Measurements from ENCODE around the gene CDKL5. TPM values are rescaled to one million over a fixed set of nuclear protein-coding genes. Genes with fewer than 3 reads are reported as not detected.
"Not testable (repeated sequence)": the region's sequence is repeated elsewhere in the genome, so short reads cannot be mapped to it uniquely, and the experiment has no call there.

CDKL5 gene
- total RNA-seq, 6 experiments from 2014 or later, result 5.6 to 5.9 (median 5.8) TPM

GRCh38 chrX:18582910-18583493, 157.6 kb downstream of the CDKL5 start:
- TF ChIP-seq CTCF (IDR thresholded peaks at IDR 0.05), result no peak
- Mint-ChIP-seq H3K27me3 (ENCODE audit: insufficient read depth) (no peaks in the 10 kb centered on the region), H3K4me3 (no peak overlapping the region), H3K9me3 (no peaks in the 10 kb centered on the region), H3K4me1 (ENCODE audit: low read depth) (peaks cover 8% of the 10 kb centered on the region), H3K36me3 (ENCODE audit: low read depth) (no peaks in the 10 kb centered on the region), H3K27ac (peak overlapping the region; percentile 3; the same call in 1 of the 2 replicates)
- DNase-seq, result no peak

- not testable (repeated sequence) for H3K36me3 Mint-ChIP-seq (ENCODE audit: low read depth); H3K27me3 Mint-ChIP-seq (ENCODE audit: insufficient read depth); H3K27ac Mint-ChIP-seq; H3K4me1 Mint-ChIP-seq (ENCODE audit: low read depth); DNase-seq; H3K9me3 Mint-ChIP-seq; H3K4me3 Mint-ChIP-seq
These were observed 163.9 kb downstream of the CDKL5 start for GRCh38 chrX:18589292-18589691.

GRCh38 chrX:18591834-18592233, 166.4 kb downstream of the CDKL5 start:
- Mint-ChIP-seq H3K4me1 (ENCODE audit: low read depth) (no peaks in the 10 kb centered on the region), H3K27me3 (ENCODE audit: insufficient read depth) (no peaks in the 10 kb centered on the region), H3K9me3 (no peaks in the 10 kb centered on the region), H3K4me3 (no peak overlapping the region), H3K36me3 (ENCODE audit: low read depth) (no peaks in the 10 kb centered on the region; the same call in 1 of the 2 replicates), H3K27ac (no peak overlapping the region)
- DNase-seq, result no peak
- TF ChIP-seq CTCF (IDR thresholded peaks at IDR 0.05), result no peak

GRCh38 chrX:18594079-18594478, 168.7 kb downstream of the CDKL5 start:
- Mint-ChIP-seq H3K27me3 (ENCODE audit: insufficient read depth) (no peaks in the 10 kb centered on the region), H3K4me1 (ENCODE audit: low read depth) (no peaks in the 10 kb centered on the region), H3K27ac (no peak overlapping the region), H3K4me3 (no peak overlapping the region), H3K36me3 (ENCODE audit: low read depth) (peaks cover 4% of the 10 kb centered on the region; the same call in 1 of the 2 replicates), H3K9me3 (no peaks in the 10 kb centered on the region)
- DNase-seq, result no peak
- no peak for TF ChIP-seq CTCF (IDR thresholded peaks at IDR 0.05)

- Mint-ChIP-seq H3K36me3 (ENCODE audit: low read depth) (peaks cover 4% of the 10 kb centered on the region; the same call in 1 of the 2 replicates), H3K27me3 (ENCODE audit: insufficient read depth) (no peaks in the 10 kb centered on the region), H3K27ac (no peak overlapping the region), H3K4me3 (no peak overlapping the region), H3K4me1 (ENCODE audit: low read depth) (no peaks in the 10 kb centered on the region), H3K9me3 (no peaks in the 10 kb centered on the region)
- no peak for TF ChIP-seq CTCF (IDR thresholded peaks at IDR 0.05)
- DNase-seq, result no peak
These were observed 170.7 kb downstream of the CDKL5 start for GRCh38 chrX:18596096-18596495.

GRCh38 chrX:18598413-18598812, 173.0 kb downstream of the CDKL5 start:
- Mint-ChIP-seq H3K27ac (no peak overlapping the region), H3K27me3 (ENCODE audit: insufficient read depth) (no peaks in the 10 kb centered on the region), H3K4me1 (ENCODE audit: low read depth) (no peaks in the 10 kb centered on the region)

More at GRCh38 chrX:18598413-18598812, 173.0 kb downstream of the CDKL5 start:
- Mint-ChIP-seq H3K4me3 (no peak overlapping the region), H3K9me3 (no peaks in the 10 kb centered on the region), H3K36me3 (ENCODE audit: low read depth) (peaks cover 4% of the 10 kb centered on the region; the same call in 1 of the 2 replicates)
- no peak for TF ChIP-seq CTCF (IDR thresholded peaks at IDR 0.05)
- no peak for DNase-seq
